CD14-positive monocyte (primary cell): ENCODE results near the gene PARP2. TPM values are rescaled to one million over a fixed set of nuclear protein-coding genes. Genes with fewer than 3 reads are reported as not detected.

Source experiments
- DNase-seq, 3 donors: peaks; one replicate each; pipeline ENCODE4 v3.0.0-alpha.2; 2011 to 2022
- H2AFZ ChIP-seq: 2 replicates; pipeline ENCODE4 v1.6.0; 2012; ENCODE audit warnings: mild to moderate bottlenecking, low read depth, low read length, inconsistent platforms; ENCODE audit not compliant: insufficient read depth, poor library complexity, severe bottlenecking
- H3K27ac ChIP-seq, 2 donors: 1 replicate in 1 of 2; 2 replicates in 1 of 2; pipeline ENCODE4 v1.5.1; 2012 to 2013; ENCODE audit warnings: low read length in 2 of 2, control low read depth in 1 of 2, inconsistent platforms in 1 of 2, low read depth in 1 of 2, mild to moderate bottlenecking in 1 of 2
- H3K27me3 ChIP-seq, 2 donors: one replicate each; pipeline versions ENCODE4 v1.6.0 to v1.6.1; 2011 to 2013; ENCODE audit warnings: low read length in 2 of 2; ENCODE audit not compliant: control insufficient read depth in 2 of 2, insufficient read depth in 2 of 2
- H3K36me3 ChIP-seq, 2 donors: replicated peaks in 1 of 2; 1 replicate in 1 of 2; 2 replicates in 1 of 2; pipeline versions ENCODE4 v1.5.1 to v1.6.1; 2012 to 2013; ENCODE audit warnings: low read length in 2 of 2, control low read depth in 1 of 2, inconsistent platforms in 1 of 2, mild to moderate bottlenecking in 1 of 2; ENCODE audit not compliant: insufficient read depth in 2 of 2, control insufficient read depth in 1 of 2
- H3K4me1 ChIP-seq, 2 donors: 1 replicate in 1 of 2; 2 replicates in 1 of 2; pipeline versions ENCODE4 v1.5.1 to v1.6.1; 2012 to 2013; ENCODE audit warnings: low read length in 2 of 2, control low read depth in 1 of 2, inconsistent platforms in 1 of 2, mild to moderate bottlenecking in 1 of 2, moderate library complexity in 1 of 2; ENCODE audit not compliant: insufficient read depth in 2 of 2, control insufficient read depth in 1 of 2
- H3K4me2 ChIP-seq: replicated peaks from 2 replicates; pipeline ENCODE3; 2012; ENCODE audit warnings: low read length, moderate library complexity, mild to moderate bottlenecking; ENCODE audit not compliant: poor library complexity, severe bottlenecking; ENCODE audit errors: extremely low read depth
- H3K4me3 ChIP-seq, 3 experiments: fragments of 200-600 bp in 1 of 3; sonication (generic) in 1 of 3; replicated peaks in 1 of 3; 1 replicate in 2 of 3; 2 replicates in 1 of 3; pipeline ENCODE4 v1.5.1; 2011 to 2013; ENCODE audit warnings: low read length in 3 of 3, mild to moderate bottlenecking in 3 of 3, control low read depth in 2 of 3, low read depth in 2 of 3, inconsistent platforms in 1 of 3, moderate library complexity in 1 of 3
- H3K79me2 ChIP-seq: 2 replicates; pipeline ENCODE4 v1.6.0; 2012; ENCODE audit warnings: mild to moderate bottlenecking, control low read depth, inconsistent platforms, low read length, moderate library complexity; ENCODE audit not compliant: insufficient read depth
- H3K9ac ChIP-seq: 2 replicates; pipeline ENCODE4 v1.6.0; 2017; ENCODE audit warnings: low read length, mild to moderate bottlenecking; ENCODE audit not compliant: insufficient read depth, poor library complexity, severe bottlenecking
- H3K9me3 ChIP-seq, 2 donors: replicated peaks in 1 of 2; 1 replicate in 1 of 2; 2 replicates in 1 of 2; pipeline versions ENCODE4 v1.5.1 to v1.6.1; 2012 to 2013; ENCODE audit warnings: low read length in 2 of 2, control low read depth in 1 of 2; ENCODE audit not compliant: control insufficient read depth in 1 of 2, insufficient read depth in 1 of 2
- H4K20me1 ChIP-seq: 2 replicates; pipeline ENCODE4 v1.6.0; 2012; ENCODE audit warnings: mild to moderate bottlenecking, low read length, control low read depth, moderate library complexity; ENCODE audit not compliant: insufficient read depth
- H3K27ac Mint-ChIP-seq, 7 donors: one replicate each; pipeline ENCODE4 v1.8.0; 2020; ENCODE audit warnings: mild to moderate bottlenecking in 7 of 7, mixed read lengths in 7 of 7, moderate library complexity in 6 of 7, inconsistent platforms in 2 of 7
- H3K27me3 Mint-ChIP-seq, 3 donors: one replicate each; pipeline ENCODE4 v1.8.0; 2021 to 2022; ENCODE audit warnings: low read depth in 3 of 3, mild to moderate bottlenecking in 3 of 3, mixed read lengths in 3 of 3, moderate library complexity in 3 of 3, inconsistent platforms in 1 of 3
- H3K36me3 Mint-ChIP-seq, 2 donors: one replicate each; pipeline ENCODE4 v1.8.0; 2020; ENCODE audit warnings: mixed read lengths in 2 of 2, inconsistent platforms in 1 of 2, mild to moderate bottlenecking in 1 of 2
- H3K4me1 Mint-ChIP-seq: one replicate; pipeline ENCODE4 v1.8.0; 2020; ENCODE audit warnings: mild to moderate bottlenecking, mixed read lengths
- H3K4me3 Mint-ChIP-seq, 2 donors: one replicate each; pipeline ENCODE4 v1.8.0; 2020; ENCODE audit warnings: mild to moderate bottlenecking in 2 of 2, mixed read lengths in 2 of 2, moderate library complexity in 1 of 2
- H3K9me3 Mint-ChIP-seq, 7 donors: one replicate each; pipeline ENCODE4 v1.8.0; 2020 to 2022; ENCODE audit warnings: mixed read lengths in 7 of 7, mild to moderate bottlenecking in 6 of 7, moderate library complexity in 6 of 7, inconsistent platforms in 2 of 7
- WGBS: methylation state at CpG from one replicate; pipeline ENCODE4 v1.1.5; 2013; ENCODE audit warnings: missing lambda C conversion rate; ENCODE audit not compliant: insufficient coverage; 5-methylcytosine and 5-hydroxymethylcytosine counted together
- intact Hi-C, 2 donors: fragments of 100-400 bp; cut with micrococcal nuclease; formaldehyde crosslinking; loops; one replicate each; pipeline versions ENCODE4 v1.15.0 to v1.15.1; 2023
- polyA minus RNA-seq: library from RNA; depleted of rRNA, polyadenylated mRNA; stranded (reverse); fragments of >200 nt; gene quantifications from 2 replicates; pipeline ENCODE4 v1.2.3, GENCODE V29; 2012
- polyA plus RNA-seq, 3 donors: library from polyadenylated mRNA; depleted of rRNA in 1 of 3; unstranded in 2 of 3; stranded (reverse) in 1 of 3; fragments of 300-500 nt in 2 of 3; fragments of >200 nt in 1 of 3; fragmentation: Illumina TruSeq in 2 of 3; gene quantifications; 1 replicate in 2 of 3; 2 replicates in 1 of 3; pipeline ENCODE4 v1.2.3, GENCODE V29; 2012 to 2021
- total RNA-seq, 12 experiments: library from RNA in 1 of 12; stranded (reverse) in 1 of 12; fragments of 120-200 nt in 1 of 12; gene quantifications; one replicate each; pipeline ENCODE4 v1.2.4 and lab custom pipeline; 2013 to 2026; ENCODE audit warnings: mixed read lengths in 6 of 12, inconsistent platforms in 1 of 12
- TF ChIP-seq, protein P1 (sequence below): fragments of 200-600 bp; IDR thresholded peaks from one replicate; pipeline ENCODE4 v1.8.0; 2022; ENCODE audit warnings: antibody characterized with exemption, mild to moderate bottlenecking

PARP2 gene, protein sequence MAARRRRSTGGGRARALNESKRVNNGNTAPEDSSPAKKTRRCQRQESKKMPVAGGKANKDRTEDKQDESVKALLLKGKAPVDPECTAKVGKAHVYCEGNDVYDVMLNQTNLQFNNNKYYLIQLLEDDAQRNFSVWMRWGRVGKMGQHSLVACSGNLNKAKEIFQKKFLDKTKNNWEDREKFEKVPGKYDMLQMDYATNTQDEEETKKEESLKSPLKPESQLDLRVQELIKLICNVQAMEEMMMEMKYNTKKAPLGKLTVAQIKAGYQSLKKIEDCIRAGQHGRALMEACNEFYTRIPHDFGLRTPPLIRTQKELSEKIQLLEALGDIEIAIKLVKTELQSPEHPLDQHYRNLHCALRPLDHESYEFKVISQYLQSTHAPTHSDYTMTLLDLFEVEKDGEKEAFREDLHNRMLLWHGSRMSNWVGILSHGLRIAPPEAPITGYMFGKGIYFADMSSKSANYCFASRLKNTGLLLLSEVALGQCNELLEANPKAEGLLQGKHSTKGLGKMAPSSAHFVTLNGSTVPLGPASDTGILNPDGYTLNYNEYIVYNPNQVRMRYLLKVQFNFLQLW
- 5.4 TPM for total RNA-seq (2013)
- polyA plus RNA-seq (1 to 10 TPM; 1.8 to 7.3 (median 3.9) TPM), polyA minus RNA-seq (0.83 and 3.2 TPM in 2 replicates), total RNA-seq (lab: John Stamatoyannopoulos, UW) (0.93 to 8.1 (median 2.9) reads per million in 11 experiments)

DNA sequence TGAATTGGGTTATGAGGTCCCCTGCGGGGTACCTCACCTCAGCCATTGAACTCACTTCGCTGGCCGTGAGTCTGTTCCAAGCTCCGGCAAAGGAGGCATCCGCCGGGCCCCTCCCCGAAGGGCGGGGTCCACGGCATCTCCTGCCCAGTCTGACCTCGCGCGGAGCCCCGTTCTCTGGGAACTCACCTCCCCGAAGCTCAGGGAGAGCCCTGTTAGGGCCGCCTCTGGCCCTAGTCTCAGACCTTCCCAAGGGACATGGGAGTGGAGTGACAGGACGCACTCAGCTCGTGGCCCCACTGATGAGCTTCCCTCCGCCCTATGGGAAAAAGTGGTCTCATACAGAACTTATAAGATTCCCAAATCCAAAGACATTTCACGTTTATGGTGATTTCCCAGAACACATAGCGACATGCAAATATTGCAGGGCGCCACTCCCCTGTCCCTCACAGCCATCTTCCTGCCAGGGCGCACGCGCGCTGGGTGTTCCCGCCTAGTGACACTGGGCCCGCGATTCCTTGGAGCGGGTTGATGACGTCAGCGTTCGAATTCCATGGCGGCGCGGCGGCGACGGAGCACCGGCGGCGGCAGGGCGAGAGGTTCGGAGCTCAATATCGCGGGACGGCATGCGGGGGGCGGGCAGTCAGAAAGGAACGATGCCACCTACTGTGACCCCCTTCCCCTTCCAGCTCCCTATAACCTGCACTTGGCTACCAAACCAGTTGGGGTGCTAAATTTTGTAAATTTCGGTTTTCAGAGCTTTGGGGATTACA lies at the start of gene PARP2:
Gene PARP2, plus strand, starts transcription at position 544 of the 770 bp plus-strand sequence. Its CDS starts 7 bp downstream, at position 551.
- TF ChIP-seq, protein P1, sequence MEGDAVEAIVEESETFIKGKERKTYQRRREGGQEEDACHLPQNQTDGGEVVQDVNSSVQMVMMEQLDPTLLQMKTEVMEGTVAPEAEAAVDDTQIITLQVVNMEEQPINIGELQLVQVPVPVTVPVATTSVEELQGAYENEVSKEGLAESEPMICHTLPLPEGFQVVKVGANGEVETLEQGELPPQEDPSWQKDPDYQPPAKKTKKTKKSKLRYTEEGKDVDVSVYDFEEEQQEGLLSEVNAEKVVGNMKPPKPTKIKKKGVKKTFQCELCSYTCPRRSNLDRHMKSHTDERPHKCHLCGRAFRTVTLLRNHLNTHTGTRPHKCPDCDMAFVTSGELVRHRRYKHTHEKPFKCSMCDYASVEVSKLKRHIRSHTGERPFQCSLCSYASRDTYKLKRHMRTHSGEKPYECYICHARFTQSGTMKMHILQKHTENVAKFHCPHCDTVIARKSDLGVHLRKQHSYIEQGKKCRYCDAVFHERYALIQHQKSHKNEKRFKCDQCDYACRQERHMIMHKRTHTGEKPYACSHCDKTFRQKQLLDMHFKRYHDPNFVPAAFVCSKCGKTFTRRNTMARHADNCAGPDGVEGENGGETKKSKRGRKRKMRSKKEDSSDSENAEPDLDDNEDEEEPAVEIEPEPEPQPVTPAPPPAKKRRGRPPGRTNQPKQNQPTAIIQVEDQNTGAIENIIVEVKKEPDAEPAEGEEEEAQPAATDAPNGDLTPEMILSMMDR, result no peak
- peak within 1 kb of the TSS; percentile 78 for H3K9ac ChIP-seq
- peaks cover 11 to 14% of the 10 kb centered on the region in 2 donors for H3K4me1 ChIP-seq
- peaks cover 0 to 6% (median 3%) of the 10 kb centered on the region in 3 donors for H3K27me3 Mint-ChIP-seq
- no peaks in the 10 kb centered on the region for H3K9me3 ChIP-seq
- peaks cover 12% of the 10 kb centered on the region for H3K79me2 ChIP-seq
- H3K27ac Mint-ChIP-seq, result peak within 1 kb of the TSS; percentile 93 to 98 (median 96)
- H3K27ac ChIP-seq, result peak within 1 kb of the TSS; percentile 83 to 93
- H3K36me3 Mint-ChIP-seq, result peaks cover 7 to 16% of the 10 kb centered on the region in 2 donors
- H3K4me2 ChIP-seq, result peak within 1 kb of the TSS; percentile 76
- intact Hi-C loops, result loop anchor here (2.0 to 10.0 kb wide), 4 partner anchors 14 to 339 kb away; partner anchors contain the start of genes APEX1 (in 2 of the 2), OSGEP (in 2 of the 2) and RNASE4 (in 1 of the 2)
- under 1% methylated on average over 43 of the region's 50 CpGs for WGBS
- H3K4me1 Mint-ChIP-seq, result peaks cover 9% of the 10 kb centered on the region
- DNase-seq, result peak; percentile 97 to 99 (median 98)
- H3K9me3 Mint-ChIP-seq, result no peaks in the 10 kb centered on the region
- no peaks in the 10 kb centered on the region for H4K20me1 ChIP-seq
- no peaks in the 10 kb centered on the region for H3K27me3 ChIP-seq
- H3K36me3 ChIP-seq, result peaks cover 2 to 14% of the 10 kb centered on the region in 2 donors
- H3K4me3 ChIP-seq, result peak within 1 kb of the TSS; percentile 71 to 89 (median 80)
- peak within 1 kb of the TSS; percentile 95 for H2AFZ ChIP-seq
- H3K4me3 Mint-ChIP-seq, result peak within 1 kb of the TSS; percentile 95 to 96

DNA sequence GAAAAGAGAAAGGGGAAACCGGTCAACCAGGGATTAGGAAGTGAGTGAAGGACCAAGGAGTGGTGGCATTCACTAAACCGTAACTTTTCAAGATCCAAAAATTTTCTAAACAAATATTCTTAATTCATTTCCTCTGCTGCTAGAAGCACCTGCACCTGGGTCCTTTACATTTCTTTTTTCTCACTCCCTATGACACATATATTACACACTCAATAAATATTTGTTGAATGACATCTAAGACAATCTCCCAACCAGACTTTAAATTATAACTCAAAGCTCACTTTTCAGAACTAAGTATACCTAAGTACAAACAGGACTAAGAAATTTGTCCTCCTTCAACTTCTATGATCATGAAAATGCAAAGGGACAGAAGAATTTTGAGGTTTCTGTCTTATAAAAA lies 48.8 kb upstream of the PARP2 start:
- Mint-ChIP-seq H3K9me3 (no peaks in the 10 kb centered on the region), H3K4me1 (peaks cover 5% of the 10 kb centered on the region), H3K27me3 (no peaks in the 10 kb centered on the region), H3K27ac (peak overlapping the region in 1 of 7 donors; percentile 43), H3K4me3 (no peak overlapping the region), H3K36me3 (peaks cover 72 to 85% of the 10 kb centered on the region in 2 donors)
- H3K4me3 ChIP-seq, result no peak overlapping the region
- no peak overlapping the region for H2AFZ ChIP-seq
- peaks cover 92 to 98% of the 10 kb centered on the region in 2 donors for H3K36me3 ChIP-seq
- no CpG with 5 or more reads among the region's 2 CpGs for WGBS
- no peaks in the 10 kb centered on the region for H3K4me1 ChIP-seq
- no peaks in the 10 kb centered on the region for H3K79me2 ChIP-seq
- H3K9ac ChIP-seq, result no peak overlapping the region
- H3K27ac ChIP-seq, result no peak overlapping the region
- TF ChIP-seq, protein P1, result no peak
- no peaks in the 10 kb centered on the region for H4K20me1 ChIP-seq
- no peaks in the 10 kb centered on the region for H3K9me3 ChIP-seq
- no peak for DNase-seq
- no peak overlapping the region for H3K4me2 ChIP-seq
- intact Hi-C loops, result no loop called here
- H3K27me3 ChIP-seq, result no peaks in the 10 kb centered on the region
